Left ventricle myocardium inferior (tissue), 1 donor: Measurements from ENCODE around the gene RNF214. TPM values are rescaled to one million over a fixed set of nuclear protein-coding genes. Genes with fewer than 3 reads are reported as not detected.

Experiments
- DNase-seq: peaks from one replicate; pipeline ENCODE4 v3.0.0-alpha.2; 2020
- H3K27ac ChIP-seq: fragments of 200-600 bp; replicated peaks from 2 replicates; pipeline ENCODE4 v1.8.0; 2021
- H3K27me3 ChIP-seq: fragments of 200-600 bp; 2 replicates; pipeline ENCODE4 v1.8.0; 2021; ENCODE audit warnings: low read depth
- H3K36me3 ChIP-seq: fragments of 200-600 bp; 2 replicates; pipeline ENCODE4 v1.8.0; 2021
- H3K4me1 ChIP-seq: fragments of 200-600 bp; 2 replicates; pipeline ENCODE4 v1.8.0; 2021
- H3K4me3 ChIP-seq: fragments of 200-600 bp; 2 replicates; pipeline ENCODE4 v1.8.0; 2021; ENCODE audit warnings: mild to moderate bottlenecking, moderate library complexity
- H3K9me3 ChIP-seq: fragments of 200-600 bp; replicated peaks from 2 replicates; pipeline ENCODE4 v1.8.0; 2021
- intact Hi-C: fragments of 100-400 bp; cut with micrococcal nuclease; formaldehyde crosslinking; loops from one replicate; pipeline ENCODE4 v1.11.0; 2022
- total RNA-seq: library from RNA; stranded (reverse); fragmentation: NEBNext Ultra II Directional; extraction: Animal tissue kit (Norgen Biotek cat#: 25700); gene quantifications from one replicate; pipeline ENCODE4 v1.2.1, GENCODE V29; 2021
- TF ChIP-seq, protein P1 (sequence below): fragments of 200-600 bp; IDR thresholded peaks from 2 replicates; pipeline ENCODE4 v1.8.0; 2021; ENCODE audit warnings: antibody characterized with exemption, mild to moderate bottlenecking, borderline replicate concordance
- donor health status: DM: no; HTN: yes; CAD: no; lungs with severe emphysema.

RNF214 gene
- total RNA-seq, 1 donor from 2014 or later = 21.1 TPM

DNA sequence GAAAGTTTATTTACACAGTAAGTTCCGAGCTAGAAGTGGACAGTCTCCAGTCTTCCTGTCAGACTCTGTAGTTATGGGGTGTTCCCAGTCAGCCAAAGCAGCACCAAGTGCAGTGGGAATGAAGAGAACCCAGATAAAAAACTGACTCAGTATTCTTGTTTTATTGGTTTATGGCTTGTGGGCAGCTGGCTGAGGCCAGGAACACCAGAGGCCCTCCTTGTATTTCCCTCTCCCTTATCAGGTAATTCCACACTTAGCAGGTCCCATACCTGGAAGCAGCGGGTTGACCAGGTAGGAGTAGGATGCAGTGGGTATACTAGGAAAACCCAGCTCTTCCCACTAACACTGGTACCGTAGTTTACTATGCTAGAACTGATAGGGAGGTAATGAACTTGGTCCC lies 55.2 kb downstream of the RNF214 start:
- TF ChIP-seq, protein P1, sequence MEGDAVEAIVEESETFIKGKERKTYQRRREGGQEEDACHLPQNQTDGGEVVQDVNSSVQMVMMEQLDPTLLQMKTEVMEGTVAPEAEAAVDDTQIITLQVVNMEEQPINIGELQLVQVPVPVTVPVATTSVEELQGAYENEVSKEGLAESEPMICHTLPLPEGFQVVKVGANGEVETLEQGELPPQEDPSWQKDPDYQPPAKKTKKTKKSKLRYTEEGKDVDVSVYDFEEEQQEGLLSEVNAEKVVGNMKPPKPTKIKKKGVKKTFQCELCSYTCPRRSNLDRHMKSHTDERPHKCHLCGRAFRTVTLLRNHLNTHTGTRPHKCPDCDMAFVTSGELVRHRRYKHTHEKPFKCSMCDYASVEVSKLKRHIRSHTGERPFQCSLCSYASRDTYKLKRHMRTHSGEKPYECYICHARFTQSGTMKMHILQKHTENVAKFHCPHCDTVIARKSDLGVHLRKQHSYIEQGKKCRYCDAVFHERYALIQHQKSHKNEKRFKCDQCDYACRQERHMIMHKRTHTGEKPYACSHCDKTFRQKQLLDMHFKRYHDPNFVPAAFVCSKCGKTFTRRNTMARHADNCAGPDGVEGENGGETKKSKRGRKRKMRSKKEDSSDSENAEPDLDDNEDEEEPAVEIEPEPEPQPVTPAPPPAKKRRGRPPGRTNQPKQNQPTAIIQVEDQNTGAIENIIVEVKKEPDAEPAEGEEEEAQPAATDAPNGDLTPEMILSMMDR = no peak
- Histone ChIP-seq H3K27ac (no peak overlapping the region), H3K9me3 (no peaks in the 10 kb centered on the region), H3K36me3 (peaks cover 97% of the 10 kb centered on the region), H3K27me3 (no peaks in the 10 kb centered on the region), H3K4me3 (no peak overlapping the region), H3K4me1 (no peaks in the 10 kb centered on the region)
- intact Hi-C loops = no loop called here
- DNase-seq = no peak

DNA sequence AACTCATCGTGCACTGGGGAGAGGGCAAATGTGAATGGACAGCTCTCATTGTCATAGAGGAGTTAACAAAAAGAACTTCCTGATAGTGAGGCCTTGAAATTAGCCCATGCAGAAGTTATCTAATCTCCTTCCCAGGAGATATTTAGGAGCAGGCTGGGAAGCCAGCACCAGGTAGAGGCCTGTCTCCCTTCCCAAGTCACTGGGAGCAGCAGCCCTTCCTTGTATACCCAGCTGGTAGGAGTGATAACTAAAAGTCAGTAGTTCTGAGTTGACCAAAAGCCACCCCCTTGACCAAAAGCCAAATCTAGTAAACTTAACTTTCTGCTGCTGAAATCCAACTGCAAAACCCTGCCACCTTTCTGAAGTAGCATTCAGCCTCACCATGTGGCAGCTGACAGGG lies 57.3 kb downstream of the RNF214 start:
- H3K4me3 ChIP-seq = no peak overlapping the region
- H3K4me1 ChIP-seq = no peaks in the 10 kb centered on the region
- no peak for DNase-seq
- TF ChIP-seq, protein P1 = no peak
- H3K27me3 ChIP-seq = no peaks in the 10 kb centered on the region
- H3K9me3 ChIP-seq = no peaks in the 10 kb centered on the region
- intact Hi-C loops = no loop called here
- H3K27ac ChIP-seq = no peak overlapping the region
- H3K36me3 ChIP-seq = peaks cover 94% of the 10 kb centered on the region

- no peak within 1 kb of the TSS for H3K4me3 ChIP-seq
- TF ChIP-seq, protein P1 = no peak
- no peak for DNase-seq
- H3K36me3 ChIP-seq = peaks cover 93% of the 10 kb centered on the region
- H3K27ac ChIP-seq = no peak within 1 kb of the TSS
- H3K27me3 ChIP-seq = no peaks in the 10 kb centered on the region
- H3K9me3 ChIP-seq = no peaks in the 10 kb centered on the region
- no peaks in the 10 kb centered on the region for H3K4me1 ChIP-seq
- intact Hi-C loops = no loop called here
These were observed 58.4 kb downstream of the RNF214 start, which contains the start of gene BACE1-AS for GRCh38 chr11:117290809-117291396. BACE1-AS (plus strand) TSS chr11:117291346.

DNA sequence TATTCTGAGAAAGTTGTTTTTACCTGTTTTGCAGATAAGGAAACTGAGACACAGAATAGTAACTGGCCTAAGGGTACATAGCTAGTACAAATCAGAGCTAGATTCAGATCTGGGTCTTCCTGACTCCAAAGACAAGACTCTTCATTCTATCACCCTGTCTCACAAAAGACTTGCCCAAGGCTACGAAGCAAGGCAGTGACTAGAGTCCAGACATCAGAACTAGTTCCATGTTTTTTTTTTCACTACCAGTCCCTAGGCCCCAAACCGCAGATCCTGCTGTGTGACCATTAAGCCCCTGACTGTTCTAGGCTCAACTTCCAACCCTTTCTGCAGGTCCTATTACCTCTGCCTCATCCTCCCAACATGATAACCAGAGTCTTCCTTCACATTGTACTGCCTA lies 60.1 kb downstream of the RNF214 start:
- no peaks in the 10 kb centered on the region for H3K27me3 ChIP-seq
- H3K36me3 ChIP-seq = peaks cover 77% of the 10 kb centered on the region
- TF ChIP-seq, protein P1 = no peak
- no peak for DNase-seq
- H3K27ac ChIP-seq = no peak overlapping the region
- no peaks in the 10 kb centered on the region for H3K4me1 ChIP-seq
- intact Hi-C loops = no loop called here
- H3K9me3 ChIP-seq = no peaks in the 10 kb centered on the region
- H3K4me3 ChIP-seq = no peak overlapping the region

DNA sequence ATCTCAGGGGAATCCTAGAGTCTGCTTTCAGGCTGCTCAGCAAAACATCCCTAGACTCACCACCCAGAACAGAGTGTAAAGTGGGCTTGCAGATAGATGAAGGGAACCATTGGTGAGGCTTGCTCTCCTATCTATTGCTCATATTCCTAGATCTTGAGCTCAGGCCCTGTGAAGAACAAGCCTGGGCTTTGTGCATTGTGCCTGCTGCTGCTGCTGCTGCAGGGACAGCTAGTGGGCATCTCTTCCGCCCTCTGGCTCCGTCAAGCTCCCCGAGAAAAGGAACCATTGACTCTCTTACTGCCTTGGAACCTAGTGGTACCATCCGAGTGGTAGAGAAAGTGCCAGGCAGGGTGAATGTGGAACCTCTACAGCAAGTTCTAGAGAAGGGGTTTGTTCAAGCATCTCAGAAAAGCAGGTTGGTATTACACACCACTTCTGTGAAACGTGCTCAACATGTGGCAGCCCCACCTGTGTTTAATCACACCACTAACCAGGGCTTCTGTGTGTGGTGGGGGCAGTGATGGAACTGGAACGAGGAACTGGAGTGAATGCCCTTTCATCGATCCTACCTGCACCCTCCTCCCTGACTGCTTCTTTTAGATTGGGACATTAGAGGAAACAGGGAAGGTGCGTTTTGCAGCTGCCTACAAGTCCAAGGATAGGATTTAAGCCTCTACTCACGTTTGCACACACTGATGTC lies 63.1 kb downstream of the RNF214 start:
- TF ChIP-seq, protein P1 = no peak
- Histone ChIP-seq H3K9me3 (no peaks in the 10 kb centered on the region), H3K36me3 (peaks cover 48% of the 10 kb centered on the region), H3K4me1 (peaks cover 16% of the 10 kb centered on the region), H3K4me3 (no peak overlapping the region), H3K27me3 (no peaks in the 10 kb centered on the region), H3K27ac (no peak overlapping the region)
- no peak for DNase-seq
- intact Hi-C loops = no loop called here
